GM19395 (cell line): Measurements from ENCODE around the gene OR56A4.

Source experiments
- ATAC-seq: cut with Tn5 transposase; IDR thresholded peaks from one replicate; pipeline ENCODE4 v1.9.1; 2021; ENCODE audit warnings: mild to moderate bottlenecking, moderate library complexity; ENCODE audit not compliant: unreplicated experiment

The OR56A4 gene, protein sequence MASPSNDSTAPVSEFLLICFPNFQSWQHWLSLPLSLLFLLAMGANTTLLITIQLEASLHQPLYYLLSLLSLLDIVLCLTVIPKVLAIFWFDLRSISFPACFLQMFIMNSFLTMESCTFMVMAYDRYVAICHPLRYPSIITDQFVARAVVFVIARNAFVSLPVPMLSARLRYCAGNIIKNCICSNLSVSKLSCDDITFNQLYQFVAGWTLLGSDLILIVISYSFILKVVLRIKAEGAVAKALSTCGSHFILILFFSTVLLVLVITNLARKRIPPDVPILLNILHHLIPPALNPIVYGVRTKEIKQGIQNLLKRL

DNA sequence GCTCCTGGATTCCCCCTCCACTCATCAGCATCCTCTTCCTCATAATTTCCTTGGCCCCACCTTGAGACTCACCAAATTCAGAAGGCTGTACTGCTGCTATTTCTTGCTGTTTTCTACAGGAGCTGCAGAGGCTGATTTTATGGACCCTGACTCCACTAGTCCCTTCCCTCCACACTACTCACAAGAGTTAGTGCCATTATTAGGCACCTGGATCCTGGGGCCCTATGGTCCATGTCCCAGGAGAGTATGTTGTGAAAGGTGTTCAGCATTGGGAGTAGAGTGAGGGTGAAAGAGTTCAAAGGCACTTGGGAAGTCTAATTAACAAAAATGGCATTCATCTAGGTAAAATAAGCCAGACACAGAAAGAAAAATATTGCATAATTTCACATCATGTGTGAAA, at the start of gene OR56A4:
TSS of gene OR56A4 (minus strand) at position 101 of the 400 bp plus-strand sequence. CDS start 3,954 bp downstream, outside the sequence.
- no peak for ATAC-seq

DNA sequence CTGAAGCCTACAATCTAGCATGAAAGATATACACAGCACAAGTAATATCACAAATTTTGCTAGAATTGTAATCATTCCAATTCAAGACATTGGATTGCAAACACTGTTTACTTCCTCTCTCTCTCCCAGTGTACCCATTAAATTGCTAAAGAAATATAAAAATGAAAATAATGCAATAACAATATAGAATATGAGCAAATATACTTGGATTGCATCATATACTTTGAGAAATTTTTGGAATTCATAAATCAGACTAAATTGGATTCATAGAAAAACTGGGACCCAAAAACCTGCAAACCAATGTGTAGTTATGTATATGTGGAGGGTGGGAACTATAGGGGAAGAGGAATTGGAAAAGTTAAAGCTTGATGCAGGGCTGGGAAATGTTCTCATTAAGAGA, 48.8 kb upstream of the OR56A4 start:
- no peak for ATAC-seq

DNA sequence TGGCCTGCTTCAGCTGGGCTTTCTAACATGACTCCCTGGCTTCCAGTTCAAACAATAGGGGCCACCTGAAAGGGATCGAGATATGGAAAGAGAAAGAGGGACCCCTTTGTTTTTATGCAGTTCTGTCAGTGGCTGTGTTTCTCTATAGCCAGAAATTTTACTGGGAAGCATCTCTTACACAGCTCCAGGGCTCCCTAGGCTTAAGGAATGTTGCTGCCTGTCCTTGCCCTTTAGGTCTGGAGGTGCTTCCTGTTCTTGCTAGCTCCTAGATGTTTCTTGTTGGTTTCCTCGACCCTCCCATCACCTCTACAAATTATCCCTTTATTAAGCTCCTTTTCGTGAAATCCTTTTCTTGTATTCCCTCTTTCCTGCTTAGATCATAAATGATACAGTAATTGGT, 45.6 kb upstream of the OR56A4 start:
- ATAC-seq = no peak

DNA sequence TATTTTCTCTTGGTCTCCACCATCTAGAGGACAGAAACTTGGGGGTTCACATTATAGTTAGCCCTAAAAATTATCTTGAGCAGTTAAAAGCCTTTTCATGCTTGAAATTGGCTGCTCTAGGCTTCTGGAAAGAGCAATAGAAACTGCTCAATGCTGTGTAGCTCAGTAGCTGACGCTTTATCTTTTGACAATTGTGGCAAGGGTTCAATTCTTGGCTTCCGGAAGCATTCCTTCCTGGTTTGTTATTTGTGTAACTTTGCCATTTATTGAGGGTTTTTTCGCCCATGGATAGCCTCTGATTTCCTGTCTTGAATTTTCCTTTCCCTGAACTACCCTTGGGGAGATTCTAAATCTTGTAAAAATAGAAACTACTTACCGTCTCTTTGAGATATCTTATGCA, 34.1 kb upstream of the OR56A4 start:
- ATAC-seq = no peak

DNA sequence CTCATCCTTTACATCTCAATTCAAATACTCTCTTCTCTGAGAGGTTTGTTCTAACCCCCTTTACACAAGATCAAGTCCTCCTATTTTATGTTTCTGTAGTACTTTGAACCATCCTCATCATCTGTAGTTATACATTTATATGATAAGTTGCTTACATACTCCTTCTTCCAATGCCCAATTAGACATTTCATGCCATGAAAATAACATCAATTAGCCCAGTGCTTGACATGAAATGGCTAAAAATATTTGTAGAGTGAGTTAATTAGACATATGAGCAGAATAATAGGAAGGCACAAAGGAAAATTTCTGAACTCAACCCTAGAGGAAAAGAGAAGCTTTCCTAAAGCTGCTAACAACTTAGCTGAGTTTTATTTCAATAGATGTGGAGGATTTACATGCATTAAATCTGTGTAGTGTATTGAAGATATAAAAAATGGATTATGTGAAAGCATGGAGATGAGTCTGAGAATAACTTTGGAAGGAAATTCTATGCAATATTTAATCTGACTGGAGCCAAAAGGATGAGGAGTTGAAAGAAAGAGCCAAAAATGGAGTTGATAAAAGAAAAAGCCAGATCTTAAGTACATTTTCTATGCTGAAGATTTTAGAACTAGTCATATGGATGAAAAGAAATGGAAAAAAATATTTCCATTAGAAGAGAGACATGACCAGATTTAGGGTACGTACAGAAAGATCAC, 24.1 kb upstream of the OR56A4 start, which contains the start of gene OR56A1:
TSS of gene OR56A1 (minus strand) at position 51 of the 698 bp plus-strand sequence. CDS start 3,066 bp downstream, outside the sequence.
- ATAC-seq = no peak

DNA sequence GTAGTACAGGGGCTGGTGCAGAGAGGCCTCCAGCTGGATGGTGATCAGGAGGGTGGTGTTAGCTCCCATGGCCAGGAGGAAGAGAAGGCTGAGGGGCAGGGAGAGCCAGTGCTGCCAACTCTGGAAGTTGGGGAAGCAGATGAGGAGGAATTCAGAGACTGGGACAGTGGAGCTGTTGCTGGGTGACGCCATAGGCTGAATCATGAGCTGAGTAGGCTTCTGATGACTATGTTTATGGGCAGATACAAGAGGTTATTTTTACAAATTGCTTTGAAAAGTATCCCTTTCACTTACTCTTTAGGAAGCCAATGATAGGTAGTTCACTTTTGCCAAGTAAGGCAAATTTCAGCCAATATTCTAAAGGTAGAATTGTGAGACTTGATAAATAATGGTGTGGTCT, 20.8 kb upstream of the OR56A4 start:
- ATAC-seq = no peak

DNA sequence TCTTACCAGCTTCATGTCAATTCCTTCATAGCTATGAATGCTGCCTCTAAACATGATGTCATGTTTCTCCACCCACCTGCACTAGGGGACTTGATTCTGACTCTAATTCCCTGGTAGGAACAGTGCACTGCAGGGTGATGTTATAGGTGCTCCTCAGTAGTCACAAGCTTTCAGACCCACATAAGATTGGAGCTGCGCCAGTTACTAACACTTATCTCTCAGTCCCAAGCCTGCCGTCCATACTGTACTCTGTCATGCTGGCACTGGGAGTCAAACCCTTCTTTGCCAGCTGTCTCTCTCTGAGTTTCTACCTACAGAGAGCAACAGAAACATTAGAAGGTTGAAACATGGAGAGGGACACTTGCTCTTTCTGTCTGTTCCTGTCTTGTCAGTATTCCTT, 18.3 kb upstream of the OR56A4 start:
- no peak for ATAC-seq

DNA sequence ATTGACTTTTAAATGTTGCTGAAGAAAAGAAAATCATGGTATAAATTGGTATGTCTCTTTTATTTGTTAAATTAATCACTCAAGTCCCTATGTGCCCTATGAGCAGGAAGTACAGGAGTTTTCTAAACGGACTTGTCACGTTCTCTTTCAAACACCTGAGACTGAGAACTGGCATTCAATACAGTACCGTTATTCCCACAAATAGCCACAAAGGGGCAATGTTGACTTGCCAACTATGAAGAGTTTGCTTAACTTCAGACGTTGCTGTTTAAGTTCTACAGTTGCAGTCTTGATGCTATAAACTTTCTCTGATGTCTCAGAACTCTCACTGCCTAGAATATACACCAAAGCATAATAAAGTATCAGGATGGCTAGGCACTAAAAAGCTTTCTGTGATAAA, 16.2 kb upstream of the OR56A4 start:
- ATAC-seq = no peak

DNA sequence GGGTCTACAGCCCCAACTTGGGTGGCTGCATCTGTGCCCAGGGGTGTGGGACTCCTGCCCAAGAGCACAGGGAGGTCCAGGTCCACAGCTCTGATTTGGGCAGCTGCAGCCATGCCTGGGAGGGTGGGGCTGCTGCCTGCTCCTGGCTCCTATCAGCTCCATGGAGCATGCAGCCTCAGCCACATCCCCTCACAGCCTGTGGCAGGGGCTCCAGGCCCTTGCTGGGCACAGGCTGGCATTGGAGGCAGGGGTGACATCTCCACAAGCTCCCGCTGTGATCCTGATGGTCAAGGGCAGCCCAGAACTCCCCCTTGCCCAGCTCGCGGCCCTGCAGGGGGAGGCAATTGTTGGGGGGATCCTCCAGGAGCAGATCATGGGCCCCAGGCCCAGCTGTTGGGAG, 6.3 kb upstream of the OR56A4 start:
- no peak for ATAC-seq

DNA sequence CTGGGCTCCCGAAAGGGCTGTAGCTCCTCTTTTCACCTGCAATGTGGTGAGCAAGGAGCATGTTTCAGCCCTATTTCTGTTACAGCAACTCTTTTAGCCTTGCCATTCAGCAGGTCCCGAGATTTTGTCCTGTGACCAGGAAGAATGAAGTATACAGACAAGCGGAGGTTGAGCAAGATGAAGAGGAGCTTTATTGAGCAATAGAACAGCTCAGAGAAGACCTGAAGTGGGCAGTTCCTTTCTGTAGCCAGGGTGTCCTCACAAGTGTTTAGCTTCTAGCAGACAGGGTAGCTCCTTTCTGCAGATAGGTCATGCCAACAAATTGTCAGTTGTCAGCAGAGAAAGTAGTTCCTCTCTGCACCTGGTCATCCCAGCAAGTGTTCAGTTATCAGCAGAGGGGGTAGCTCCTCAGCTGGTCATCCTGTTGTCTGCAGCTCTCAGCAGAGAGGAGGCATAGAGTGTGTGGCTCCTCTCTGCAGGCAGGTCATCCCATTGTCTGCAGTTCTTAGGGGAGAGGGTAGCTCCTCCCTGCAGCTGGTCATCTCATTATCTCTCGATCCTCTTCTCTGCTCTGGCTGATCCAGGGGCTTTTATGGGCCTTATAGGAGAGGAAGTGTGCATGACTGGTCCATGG, 5.4 kb upstream of the OR56A4 start:
- no peak for ATAC-seq

DNA sequence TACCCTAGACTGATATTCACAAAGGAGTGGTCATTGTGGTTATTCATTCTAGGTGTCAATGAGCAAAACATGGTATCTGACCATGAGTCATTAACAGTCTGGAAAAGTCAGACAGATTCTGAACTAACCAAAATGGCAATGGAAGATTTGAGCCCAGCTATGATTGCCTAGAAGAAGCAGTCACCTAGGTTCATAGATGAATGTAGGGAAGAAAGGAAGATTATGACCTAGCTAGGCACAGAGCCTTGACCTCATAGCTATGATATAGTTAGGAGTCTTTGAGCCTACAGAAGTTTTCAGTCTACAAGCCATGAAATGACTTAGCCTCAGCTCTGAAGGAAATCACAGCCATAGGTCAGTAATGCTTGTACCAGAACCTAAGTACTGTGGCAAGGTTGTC, 351 bp downstream of the OR56A4 start:
- no peak for ATAC-seq

DNA sequence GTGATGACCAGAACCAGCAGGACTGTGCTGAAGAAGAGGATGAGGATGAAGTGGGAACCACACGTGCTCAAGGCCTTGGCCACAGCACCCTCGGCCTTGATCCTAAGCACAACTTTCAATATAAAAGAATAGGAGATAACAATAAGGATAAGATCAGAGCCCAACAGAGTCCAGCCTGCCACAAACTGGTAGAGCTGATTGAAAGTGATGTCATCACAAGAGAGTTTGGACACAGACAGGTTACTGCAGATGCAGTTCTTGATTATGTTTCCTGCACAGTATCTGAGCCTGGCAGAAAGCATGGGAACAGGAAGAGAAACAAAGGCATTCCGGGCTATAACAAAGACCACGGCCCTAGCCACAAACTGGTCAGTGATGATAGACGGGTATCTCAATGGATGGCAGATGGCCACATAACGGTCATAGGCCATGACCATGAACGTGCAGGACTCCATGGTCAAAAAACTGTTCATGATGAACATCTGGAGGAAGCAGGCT, 4.5 kb downstream of the OR56A4 start:
- no peak for ATAC-seq

DNA sequence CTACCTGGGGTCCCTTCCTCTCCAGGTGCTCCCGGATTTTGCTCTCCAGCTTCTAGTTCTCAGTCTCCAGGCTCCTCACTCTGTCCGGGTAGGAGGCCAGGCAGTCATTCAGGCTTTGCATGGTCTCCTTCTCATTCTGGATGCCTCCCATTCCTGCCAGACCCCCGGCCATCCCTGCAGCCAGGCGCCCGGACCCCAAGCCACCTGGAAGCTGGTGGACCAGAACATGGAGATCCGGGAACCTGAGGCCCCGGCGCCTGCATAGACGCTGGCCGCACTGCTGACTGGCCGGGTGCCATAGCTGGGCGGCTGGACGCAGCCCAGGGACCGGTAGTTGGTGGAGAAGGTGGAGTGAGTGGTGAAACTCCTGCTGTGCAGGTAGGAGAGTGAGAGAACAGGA, 12.0 kb downstream of the OR56A4 start:
- no peak for ATAC-seq

DNA sequence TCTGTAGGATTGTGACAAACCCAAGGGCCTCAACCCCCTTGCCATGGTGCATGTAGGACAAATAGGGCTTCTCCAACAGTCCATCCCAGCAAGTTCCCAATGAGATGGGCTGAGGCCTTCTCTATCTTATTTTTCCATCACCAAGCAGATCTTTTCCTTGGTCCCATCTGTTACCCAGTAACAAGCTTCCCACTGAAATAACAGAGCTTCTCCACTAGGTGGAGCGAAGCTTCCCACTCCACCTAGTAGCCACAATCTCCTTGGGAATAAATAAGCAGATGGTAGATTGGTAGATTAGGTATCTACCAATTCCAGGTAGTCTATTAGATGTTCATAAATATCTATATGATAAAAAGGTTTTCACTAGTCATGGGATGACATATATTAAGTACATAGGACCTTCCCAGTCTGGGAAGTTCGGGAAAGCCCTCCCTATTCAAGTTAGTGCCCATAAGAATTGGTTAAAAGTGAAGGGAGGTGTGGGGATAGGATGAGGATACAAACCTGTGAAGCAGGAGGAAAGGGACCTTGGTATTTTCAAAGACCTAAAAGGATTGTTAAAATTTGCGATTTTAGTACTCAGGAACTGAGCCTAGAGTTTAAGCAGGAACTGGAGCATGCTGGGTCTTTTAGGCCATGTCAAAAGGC, 14.0 kb downstream of the OR56A4 start:
- ATAC-seq = no peak

DNA sequence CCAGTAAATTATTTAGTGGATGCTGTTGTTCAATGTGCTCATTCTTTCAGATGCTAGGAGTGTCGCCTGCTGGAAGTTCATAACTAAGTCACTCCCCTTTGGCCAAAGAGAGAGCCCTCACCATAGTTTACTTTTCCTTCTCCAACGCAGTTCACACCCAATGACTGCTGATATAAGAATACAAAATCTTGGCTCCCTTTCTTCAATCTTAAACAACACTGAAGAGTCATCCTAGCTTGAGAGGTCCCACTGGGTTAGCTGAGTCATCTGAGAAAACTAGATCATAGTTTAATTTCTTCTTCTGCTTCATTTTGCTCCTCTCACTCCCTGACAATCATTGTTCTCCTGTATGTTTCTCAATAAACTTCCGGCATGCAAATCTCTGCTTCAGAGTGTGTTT, 14.6 kb downstream of the OR56A4 start:
- ATAC-seq = no peak

DNA sequence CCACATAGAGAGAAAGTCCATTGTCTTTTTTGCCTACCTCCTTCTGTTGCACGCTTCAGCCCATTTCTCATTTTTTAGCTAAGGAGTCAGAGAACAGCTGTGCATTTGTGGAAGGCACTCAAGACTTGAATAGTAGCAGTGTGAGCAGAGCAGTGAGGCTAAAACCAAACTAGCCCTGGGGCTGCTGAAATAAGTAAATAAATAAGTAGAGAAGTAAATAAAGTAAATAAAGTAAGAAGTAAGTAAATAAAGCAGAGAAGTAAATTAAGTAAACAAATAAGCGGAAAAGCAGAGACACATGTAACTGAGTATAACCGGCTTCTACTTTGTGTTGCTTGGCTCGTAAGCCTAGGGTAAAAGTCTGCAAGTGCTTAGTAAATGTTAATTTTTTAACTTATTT, 17.5 kb downstream of the OR56A4 start:
- ATAC-seq = no peak

DNA sequence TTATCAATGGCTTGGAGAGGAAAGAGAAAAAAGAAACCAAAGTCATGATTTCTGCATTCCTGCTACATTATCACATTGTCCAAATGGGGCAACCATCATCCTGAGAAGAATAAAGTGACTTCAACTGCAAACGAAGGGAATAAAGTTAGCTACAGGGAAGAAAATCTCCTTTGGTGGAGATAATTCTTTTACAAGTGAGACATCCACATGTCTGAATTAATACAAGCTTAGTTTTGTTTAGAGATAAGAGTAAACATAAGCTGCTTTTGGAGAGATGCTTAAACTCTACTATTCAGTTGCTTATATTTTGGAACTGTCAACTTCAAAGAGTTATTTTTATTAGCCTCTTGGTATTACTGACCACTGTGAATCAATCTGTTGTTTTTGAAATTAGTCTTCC, 19.9 kb downstream of the OR56A4 start, which contains the start of gene OR52L1:
TSS of gene OR52L1 (minus strand) at position 101 of the 400 bp plus-strand sequence. CDS start at position 46, 55 bp downstream.
- ATAC-seq = no peak

DNA sequence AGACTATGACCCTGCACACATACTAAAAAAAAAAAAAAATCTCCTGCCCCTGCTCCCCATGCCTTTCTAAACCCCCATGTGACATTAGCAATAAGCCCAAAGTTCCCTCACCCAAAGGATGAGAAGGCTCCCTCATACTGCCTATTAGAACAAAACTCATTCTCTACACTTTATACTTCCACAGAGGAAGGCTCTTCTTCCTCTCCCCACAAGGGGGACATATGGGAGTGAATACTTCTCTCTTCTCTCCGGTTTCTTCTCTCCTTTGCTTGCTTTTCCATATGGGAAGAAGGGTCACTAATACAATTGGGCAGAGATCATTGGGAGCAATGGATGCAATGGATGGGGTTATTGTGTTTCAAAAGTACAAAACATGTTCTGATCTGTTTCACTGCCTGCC, 23.3 kb downstream of the OR56A4 start:
- ATAC-seq = no peak

DNA sequence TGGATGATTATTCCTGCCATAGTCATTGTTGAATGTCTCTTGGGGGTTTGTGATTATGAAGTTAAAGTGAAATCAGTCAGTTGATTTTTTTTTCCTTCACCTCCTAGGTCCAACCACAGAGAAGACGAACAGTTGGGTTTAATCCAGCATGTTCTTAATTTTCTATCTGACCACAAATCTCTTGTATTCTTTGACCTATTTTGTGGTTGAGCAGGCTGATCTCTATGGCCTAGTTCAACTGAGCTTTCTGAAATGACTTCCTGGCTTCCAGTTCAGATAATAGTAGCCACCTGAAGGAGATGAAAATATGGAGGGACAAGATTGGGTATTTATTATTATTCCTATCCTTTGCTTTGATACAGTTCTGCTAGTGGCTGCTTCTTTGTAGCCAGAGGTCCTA, 33.2 kb downstream of the OR56A4 start:
- ATAC-seq = no peak

DNA sequence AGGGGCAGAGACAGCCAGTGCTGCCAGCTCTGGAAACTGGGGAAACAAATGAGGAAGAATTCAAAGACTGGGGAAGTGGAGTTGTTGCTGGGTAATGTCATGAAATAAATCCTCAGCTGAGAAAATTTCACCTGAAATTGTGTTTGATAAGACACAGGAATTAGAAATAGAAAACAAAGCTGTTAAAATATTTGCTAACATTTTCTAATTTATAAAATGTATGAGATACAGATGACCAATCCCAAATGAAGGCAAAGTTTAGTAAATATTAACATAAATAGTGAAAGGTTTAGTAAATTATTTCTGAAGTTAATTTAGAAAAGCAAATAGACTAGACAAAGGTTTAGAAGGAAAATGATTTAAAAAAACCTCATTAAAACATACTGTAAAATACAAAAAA, 38.4 kb downstream of the OR56A4 start, which contains the start of gene OR56A5:
TSS of gene OR56A5 (minus strand) at position 101 of the 400 bp plus-strand sequence. CDS start at position 101, 0 bp downstream.
- no peak for ATAC-seq

DNA sequence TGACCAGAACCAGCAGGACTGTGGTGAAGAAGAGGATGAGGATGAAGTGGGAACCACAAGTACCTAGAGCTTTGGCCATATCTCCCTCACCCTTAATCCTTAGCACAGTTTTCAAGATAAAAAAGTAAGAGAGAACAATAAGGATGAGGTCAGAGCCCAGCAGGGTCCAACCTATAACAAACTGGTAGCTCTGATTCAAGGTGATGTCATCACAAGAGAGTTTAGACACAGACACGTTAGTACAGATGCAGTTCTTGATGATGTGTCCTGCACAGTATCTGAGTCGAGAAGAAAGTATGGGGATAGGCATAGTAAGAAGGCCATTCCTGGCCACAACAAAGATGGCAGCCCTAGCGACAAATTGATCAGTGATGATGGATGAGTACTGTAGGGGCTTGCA, 39.0 kb downstream of the OR56A4 start:
- no peak for ATAC-seq
